GM23338 (cell line): ENCODE data around the gene CNDP1.
"Not testable (repeated sequence)": the region's sequence is repeated elsewhere in the genome, so short reads cannot be mapped to it uniquely, and the experiment has no call there.

Experiments used
- CTCF ChIP-seq, 2 experiments: fragments of 200-600 bp in 1 of 2; sonication (generic) in 1 of 2; conservative IDR thresholded peaks; 2 replicates each; pipeline versions ENCODE4 v1.5.1 to v1.6.1; 2016 to 2017; ENCODE audit warnings: antibody characterized with exemption in 2 of 2, low read depth in 2 of 2, mild to moderate bottlenecking in 2 of 2, moderate library complexity in 1 of 2
- EZH2 ChIP-seq: fragments of 200-600 bp; sonication (generic); IDR thresholded peaks from one replicate; pipeline ENCODE4 v1.8.0; 2017; ENCODE audit warnings: antibody characterized with exemption, mild to moderate bottlenecking, low read depth; ENCODE audit not compliant: unreplicated experiment
- EZH2phosphoT487 ChIP-seq: fragments of 200-600 bp; sonication (generic); IDR thresholded peaks from one replicate; pipeline ENCODE4 v1.8.1; 2018; ENCODE audit warnings: antibody characterized with exemption; ENCODE audit not compliant: unreplicated experiment
- JUNB ChIP-seq: IDR thresholded peaks from one replicate; pipeline ENCODE4 v1.6.1; 2016; ENCODE audit warnings: antibody characterized with exemption; ENCODE audit not compliant: unreplicated experiment
- POLR2AphosphoS5 ChIP-seq: IDR thresholded peaks from 2 replicates; pipeline ENCODE4 v1.6.1; 2016; ENCODE audit warnings: antibody characterized with exemption, low read depth
- REST ChIP-seq: IDR thresholded peaks from one replicate; pipeline ENCODE4 v1.6.1; 2018; ENCODE audit warnings: antibody characterized with exemption; ENCODE audit not compliant: unreplicated experiment

DNA sequence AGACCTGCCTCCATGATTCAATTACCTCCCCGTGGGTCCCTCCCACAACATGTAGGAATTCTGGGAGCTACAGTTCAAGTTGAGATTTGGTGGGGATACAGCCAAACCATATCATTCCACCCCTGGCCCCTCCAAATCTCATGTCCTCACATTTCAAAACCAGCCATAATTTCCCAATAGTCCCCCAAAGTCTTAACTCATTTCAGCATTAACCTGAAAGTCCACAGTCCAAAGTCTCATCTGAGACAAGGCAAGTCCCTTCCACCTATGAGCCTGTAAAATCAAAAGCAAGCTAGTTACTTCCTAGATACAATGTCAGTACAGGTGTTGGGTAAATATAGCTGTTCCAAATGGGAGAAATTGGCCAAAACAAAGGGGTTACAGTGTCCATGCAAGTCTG, 30.9 kb downstream of the CNDP1 start:
- TF ChIP-seq CTCF (conservative IDR thresholded peaks at IDR 0.05; ENCODE audit: low read depth in 2 of 2); EZH2phosphoT487; EZH2; JUNB; REST; POLR2AphosphoS5: not testable (repeated sequence)
